T-helper 1 cell treated with Interleukin-12 subunit alpha and Interleukin-12 subunit beta and Interleukin-4 antibody, amounts not matched to agents 30 μg/mL and 1 μg/mL, for 36 hours (primary cell): ENCODE measurements around the gene STAM2.
A peak's percentile ranks its signal among the peaks of the same experiment; 100 is the strongest.
"Not testable (repeated sequence)": the region's sequence is repeated elsewhere in the genome, so short reads cannot be mapped to it uniquely, and the experiment has no call there.

ENCODE experiments used
- H3K27ac Mint-ChIP-seq: one replicate; pipeline ENCODE4 v1.8.0; 2021; ENCODE audit warnings: mild to moderate bottlenecking, mixed read lengths
- H3K27me3 Mint-ChIP-seq: one replicate; pipeline ENCODE4 v1.8.0; 2021; ENCODE audit warnings: low read depth, mixed read lengths
- H3K36me3 Mint-ChIP-seq: one replicate; pipeline ENCODE4 v1.8.0; 2021; ENCODE audit warnings: low read depth, mixed read lengths
- H3K4me1 Mint-ChIP-seq: one replicate; pipeline ENCODE4 v1.8.0; 2021; ENCODE audit warnings: low read depth, mixed read lengths
- H3K4me3 Mint-ChIP-seq: one replicate; pipeline ENCODE4 v1.8.0; 2021; ENCODE audit warnings: mild to moderate bottlenecking, moderate library complexity, mixed read lengths
- H3K9me3 Mint-ChIP-seq: one replicate; pipeline ENCODE4 v1.8.0; 2021; ENCODE audit warnings: mixed read lengths

Gene STAM2

DNA sequence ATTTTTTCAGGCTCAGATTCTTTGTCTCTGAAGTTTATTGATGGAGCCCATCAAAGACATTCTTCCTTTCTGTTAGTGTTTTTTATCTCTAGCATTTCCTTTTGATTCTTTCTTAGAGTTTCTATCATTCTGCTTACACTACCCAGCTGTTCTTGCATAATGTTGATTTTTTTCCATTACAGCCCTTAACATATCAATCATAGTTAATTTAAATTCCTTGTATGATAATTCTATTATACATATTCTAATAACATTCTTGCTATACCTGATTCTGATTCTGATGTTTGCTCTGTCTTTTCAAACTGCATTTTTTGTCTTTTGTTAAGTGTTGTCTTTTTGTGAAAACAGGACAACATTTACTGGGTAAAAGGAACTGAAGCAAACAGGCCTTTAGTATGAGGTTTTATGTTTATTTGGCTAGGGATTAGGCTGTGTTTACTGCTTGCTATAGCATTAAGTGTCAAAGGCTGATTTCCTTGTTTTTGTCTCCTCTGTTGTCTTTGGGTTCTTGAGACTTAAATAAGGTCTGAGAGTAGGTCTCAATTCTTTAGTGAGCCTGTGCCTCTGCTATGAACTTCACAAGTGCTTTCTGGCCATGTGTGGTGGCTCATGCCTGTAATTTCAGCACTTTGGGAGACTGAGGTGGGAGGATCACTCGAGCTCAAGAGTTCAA lies 8.0 kb upstream of the STAM2 start:
- Mint-ChIP-seq H3K27ac (no peak overlapping the region), H3K4me3 (no peak overlapping the region), H3K27me3 (peaks cover 5% of the 10 kb centered on the region), H3K4me1 (peaks cover 5% of the 10 kb centered on the region), H3K9me3 (no peaks in the 10 kb centered on the region), H3K36me3 (no peaks in the 10 kb centered on the region)

GRCh38 chr2:152177667-152178066 lies 2.1 kb upstream of the STAM2 start:
- H3K4me3 Mint-ChIP-seq, H3K36me3 Mint-ChIP-seq, H3K27me3 Mint-ChIP-seq, H3K9me3 Mint-ChIP-seq, H3K27ac Mint-ChIP-seq: not testable (repeated sequence)
- H3K4me1 Mint-ChIP-seq, result peaks cover 18% of the 10 kb centered on the region

- H3K9me3 Mint-ChIP-seq, result no peaks in the 10 kb centered on the region
- H3K27me3 Mint-ChIP-seq, result peaks cover 5% of the 10 kb centered on the region
- peaks cover 25% of the 10 kb centered on the region for H3K4me1 Mint-ChIP-seq
- peaks cover 2% of the 10 kb centered on the region for H3K36me3 Mint-ChIP-seq
- peak overlapping the region; percentile 94 for H3K4me3 Mint-ChIP-seq
- H3K27ac Mint-ChIP-seq, result peak overlapping the region; percentile 98
Observed at GRCh38 chr2:152176113-152176714, 651 bp upstream of the STAM2 start.

DNA sequence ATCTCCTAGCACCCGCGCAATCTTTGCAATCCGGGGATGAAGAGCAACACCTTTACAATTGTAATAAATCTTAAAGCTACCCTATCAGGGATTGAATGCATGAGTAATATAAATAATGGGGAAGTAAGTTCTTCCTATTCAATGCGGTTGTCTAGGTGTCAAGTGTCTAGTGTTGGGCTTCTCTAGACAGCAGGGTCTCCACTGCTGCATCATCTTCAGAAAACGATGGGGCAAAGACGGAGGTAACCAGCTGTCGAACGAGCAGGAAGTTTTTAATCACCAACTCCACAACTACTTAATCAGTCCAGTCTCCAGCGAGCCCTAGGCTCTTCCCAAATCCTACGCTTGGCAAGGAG lies 573 bp downstream of the STAM2 start:
- H3K9me3 Mint-ChIP-seq, result no peaks in the 10 kb centered on the region
- H3K36me3 Mint-ChIP-seq, result peaks cover 2% of the 10 kb centered on the region
- H3K4me3 Mint-ChIP-seq, result peak overlapping the region; percentile 94
- peaks cover 25% of the 10 kb centered on the region for H3K4me1 Mint-ChIP-seq
- peak overlapping the region; percentile 98 for H3K27ac Mint-ChIP-seq
- no peaks in the 10 kb centered on the region for H3K27me3 Mint-ChIP-seq

GRCh38 chr2:152174574-152174973 lies 989 bp downstream of the STAM2 start:
- Mint-ChIP-seq H3K36me3 (peaks cover 2% of the 10 kb centered on the region), H3K4me3 (peak overlapping the region; percentile 94), H3K9me3 (no peaks in the 10 kb centered on the region), H3K27me3 (no peaks in the 10 kb centered on the region), H3K4me1 (peaks cover 26% of the 10 kb centered on the region), H3K27ac (peak overlapping the region; percentile 98)

GRCh38 chr2:152173831-152174230 lies 1.7 kb downstream of the STAM2 start:
- no peaks in the 10 kb centered on the region for H3K9me3 Mint-ChIP-seq
- H3K36me3 Mint-ChIP-seq, result peaks cover 2% of the 10 kb centered on the region
- no peak overlapping the region for H3K27ac Mint-ChIP-seq
- H3K4me3 Mint-ChIP-seq, result no peak overlapping the region
- H3K27me3 Mint-ChIP-seq, result no peaks in the 10 kb centered on the region
- H3K4me1 Mint-ChIP-seq, result peaks cover 30% of the 10 kb centered on the region

DNA sequence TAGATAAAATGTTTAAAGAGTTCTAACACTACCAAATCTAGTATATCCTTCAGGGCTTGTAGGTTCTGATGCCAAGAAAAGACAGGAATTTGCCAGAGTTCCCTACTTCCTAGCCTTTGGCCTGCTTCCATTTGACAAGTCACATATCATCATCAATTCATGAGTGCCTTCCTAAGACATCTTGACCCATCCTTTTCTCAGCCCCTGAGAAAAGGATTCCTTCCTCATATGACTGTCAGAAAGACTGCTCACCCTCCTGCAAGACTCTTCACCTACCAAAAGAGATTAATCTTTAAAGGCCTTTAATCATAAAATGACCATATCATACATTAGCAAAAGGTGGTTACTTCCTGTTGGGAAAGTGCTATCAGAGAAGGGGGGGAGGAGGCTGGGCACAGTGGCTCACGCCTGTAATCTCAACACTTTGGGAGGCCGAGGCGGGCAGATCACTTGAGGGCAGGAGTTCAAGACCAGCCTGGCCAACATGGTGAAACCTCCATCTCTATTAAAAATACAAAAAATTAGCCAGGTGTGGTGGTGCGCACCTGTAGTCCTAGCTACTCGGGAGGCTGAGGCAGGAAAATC lies 3.3 kb downstream of the STAM2 start:
- not testable (repeated sequence) for H3K36me3 Mint-ChIP-seq, H3K27ac Mint-ChIP-seq, H3K4me3 Mint-ChIP-seq, H3K9me3 Mint-ChIP-seq, H3K27me3 Mint-ChIP-seq
- H3K4me1 Mint-ChIP-seq, result peaks cover 32% of the 10 kb centered on the region

DNA sequence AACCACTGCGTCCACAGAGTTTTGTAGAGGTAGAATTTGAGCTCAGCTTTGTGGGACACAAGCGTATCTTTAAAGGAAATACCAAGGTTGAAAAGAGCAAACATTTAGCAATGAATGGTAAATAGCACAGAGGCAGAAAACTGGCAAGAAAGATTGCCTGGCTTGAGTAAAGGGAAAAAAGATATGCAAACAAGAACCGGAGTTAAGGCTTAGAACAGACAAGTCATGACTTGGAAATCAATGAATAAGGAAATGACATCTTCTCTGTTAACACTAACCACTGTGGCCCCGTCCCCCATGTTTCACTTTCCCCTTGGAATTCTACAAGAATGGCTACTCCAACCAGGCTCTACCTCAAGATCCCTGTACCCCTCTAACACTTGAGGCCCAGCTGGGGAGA lies 3.8 kb downstream of the STAM2 start:
- Mint-ChIP-seq H3K4me1 (peaks cover 37% of the 10 kb centered on the region), H3K36me3 (peaks cover 2% of the 10 kb centered on the region), H3K27me3 (no peaks in the 10 kb centered on the region), H3K9me3 (no peaks in the 10 kb centered on the region), H3K4me3 (no peak overlapping the region), H3K27ac (no peak overlapping the region)

GRCh38 chr2:152169158-152169557 lies 6.4 kb downstream of the STAM2 start:
- peaks cover 29% of the 10 kb centered on the region for H3K4me1 Mint-ChIP-seq
- not testable (repeated sequence) for H3K4me3 Mint-ChIP-seq, H3K9me3 Mint-ChIP-seq, H3K27ac Mint-ChIP-seq, H3K27me3 Mint-ChIP-seq, H3K36me3 Mint-ChIP-seq

DNA sequence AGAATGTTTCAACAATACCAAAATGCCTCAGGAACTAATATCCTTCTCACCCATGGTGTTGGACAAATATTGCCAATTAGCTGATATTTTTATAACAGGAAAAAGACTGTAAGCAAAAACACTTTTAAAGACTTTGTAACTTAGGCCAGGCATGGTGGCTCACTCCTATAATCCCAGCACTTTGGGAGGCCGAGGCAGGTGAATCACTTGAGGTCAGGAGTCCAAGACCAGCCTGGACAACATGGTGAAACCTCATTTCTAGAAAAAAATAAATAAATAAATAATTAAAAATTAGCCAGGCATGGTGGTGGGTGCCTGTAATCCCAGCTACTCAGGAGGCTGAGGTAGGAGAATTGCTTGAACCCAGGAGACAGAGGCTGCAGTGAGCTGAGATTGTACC lies 8.1 kb downstream of the STAM2 start:
- H3K4me3 Mint-ChIP-seq, H3K27ac Mint-ChIP-seq, H3K36me3 Mint-ChIP-seq, H3K9me3 Mint-ChIP-seq, H3K27me3 Mint-ChIP-seq: not testable (repeated sequence)
- peaks cover 26% of the 10 kb centered on the region for H3K4me1 Mint-ChIP-seq

GRCh38 chr2:152167065-152167464 lies 8.5 kb downstream of the STAM2 start:
- Mint-ChIP-seq H3K4me1 (peaks cover 24% of the 10 kb centered on the region), H3K27ac (no peak overlapping the region), H3K4me3 (no peak overlapping the region), H3K36me3 (peaks cover 3% of the 10 kb centered on the region), H3K9me3 (no peaks in the 10 kb centered on the region), H3K27me3 (no peaks in the 10 kb centered on the region)

DNA sequence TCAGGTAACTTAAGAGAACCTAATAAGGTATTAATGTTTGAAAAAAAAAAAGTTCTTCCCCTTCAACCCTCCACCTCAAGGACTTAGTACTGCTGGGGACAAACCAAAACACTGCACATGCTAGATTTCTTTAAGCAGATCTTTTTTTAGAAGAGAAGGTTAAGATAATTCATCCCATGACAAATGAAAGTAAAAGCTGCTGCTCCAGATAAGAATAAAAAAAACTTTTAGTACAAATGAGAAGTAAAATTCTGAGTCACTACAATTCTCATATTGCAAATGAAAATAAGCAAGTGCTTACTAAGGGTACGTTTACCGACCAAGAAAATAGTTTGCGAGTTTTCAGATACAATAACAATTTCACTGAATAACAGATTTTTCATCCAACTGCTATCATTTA lies 8.9 kb downstream of the STAM2 start:
- Mint-ChIP-seq H3K4me3 (no peak overlapping the region), H3K27ac (no peak overlapping the region), H3K36me3 (peaks cover 3% of the 10 kb centered on the region), H3K4me1 (peaks cover 21% of the 10 kb centered on the region), H3K9me3 (peaks cover under 1% of the 10 kb centered on the region), H3K27me3 (no peaks in the 10 kb centered on the region)

- Mint-ChIP-seq H3K4me3 (no peak overlapping the region), H3K36me3 (peaks cover 4% of the 10 kb centered on the region), H3K4me1 (peaks cover 19% of the 10 kb centered on the region), H3K9me3 (peaks cover 3% of the 10 kb centered on the region), H3K27ac (no peak overlapping the region), H3K27me3 (no peaks in the 10 kb centered on the region)
Observed at GRCh38 chr2:152165780-152166179, 9.8 kb downstream of the STAM2 start.

DNA sequence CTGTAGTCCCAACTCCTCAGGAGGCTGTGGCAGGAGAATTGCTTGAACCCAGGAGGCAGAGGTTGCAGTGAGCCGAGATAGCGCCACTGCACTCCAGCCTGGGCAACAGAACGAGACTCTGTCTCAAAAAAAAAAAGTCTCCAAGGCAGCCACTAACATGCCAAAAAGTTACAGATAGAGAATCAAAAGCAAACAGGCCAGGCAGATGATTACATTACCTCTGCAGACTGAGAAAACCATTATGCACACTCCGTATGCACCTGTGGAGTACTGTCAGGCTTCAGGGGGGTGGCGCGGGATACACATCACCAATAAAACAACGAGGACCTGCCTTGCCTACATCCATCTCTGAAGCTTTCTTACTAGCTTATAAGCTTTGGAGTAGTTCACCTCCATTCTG lies 10.3 kb downstream of the STAM2 start:
- H3K4me1 Mint-ChIP-seq, result peaks cover 19% of the 10 kb centered on the region
- H3K36me3 Mint-ChIP-seq, result peaks cover 4% of the 10 kb centered on the region
- no peak overlapping the region for H3K4me3 Mint-ChIP-seq
- peaks cover 3% of the 10 kb centered on the region for H3K9me3 Mint-ChIP-seq
- no peaks in the 10 kb centered on the region for H3K27me3 Mint-ChIP-seq
- no peak overlapping the region for H3K27ac Mint-ChIP-seq

DNA sequence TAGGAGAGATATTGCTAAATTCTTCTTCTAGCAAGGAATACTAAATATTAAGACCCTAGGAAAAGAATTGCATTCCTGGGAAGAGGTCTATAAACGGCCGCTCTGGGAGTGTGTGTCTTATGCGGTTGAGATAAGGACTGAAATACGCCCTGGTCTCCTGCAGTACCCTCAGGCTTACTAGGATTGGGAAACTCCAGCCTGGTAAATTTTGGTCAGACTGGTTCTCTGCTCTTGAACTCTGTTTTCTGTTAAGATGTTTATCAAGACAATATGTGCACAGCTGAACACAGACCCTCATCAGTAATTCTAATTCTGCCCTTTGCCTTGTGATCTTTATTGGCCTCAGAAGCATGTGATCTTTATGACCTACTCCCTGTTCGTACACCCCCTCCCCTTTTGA lies 11.9 kb downstream of the STAM2 start:
- H3K27me3 Mint-ChIP-seq, H3K27ac Mint-ChIP-seq, H3K9me3 Mint-ChIP-seq, H3K36me3 Mint-ChIP-seq, H3K4me3 Mint-ChIP-seq: not testable (repeated sequence)
- H3K4me1 Mint-ChIP-seq, result peaks cover 13% of the 10 kb centered on the region
